ENCODE results near the gene EDA2R.

DNA sequence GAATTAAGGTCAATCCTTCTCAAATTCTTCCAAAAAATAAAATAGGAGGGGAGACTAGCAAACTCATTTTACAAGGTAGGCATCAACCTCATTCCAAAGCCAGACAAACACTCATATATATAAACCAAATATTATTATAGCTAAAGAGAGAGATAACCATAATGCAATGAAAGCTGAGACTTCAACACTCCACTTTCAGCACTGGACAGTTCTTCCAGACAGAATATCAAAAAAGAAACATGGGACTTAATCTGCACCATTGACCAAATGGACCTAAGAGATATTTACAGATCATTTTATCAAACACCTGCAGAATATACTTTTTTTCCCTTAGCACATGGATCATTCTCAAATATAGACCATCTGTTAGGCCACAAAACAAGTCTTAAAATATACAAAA, 15.5 kb upstream of the EDA2R start:
- TF ChIP-seq, protein P1, sequence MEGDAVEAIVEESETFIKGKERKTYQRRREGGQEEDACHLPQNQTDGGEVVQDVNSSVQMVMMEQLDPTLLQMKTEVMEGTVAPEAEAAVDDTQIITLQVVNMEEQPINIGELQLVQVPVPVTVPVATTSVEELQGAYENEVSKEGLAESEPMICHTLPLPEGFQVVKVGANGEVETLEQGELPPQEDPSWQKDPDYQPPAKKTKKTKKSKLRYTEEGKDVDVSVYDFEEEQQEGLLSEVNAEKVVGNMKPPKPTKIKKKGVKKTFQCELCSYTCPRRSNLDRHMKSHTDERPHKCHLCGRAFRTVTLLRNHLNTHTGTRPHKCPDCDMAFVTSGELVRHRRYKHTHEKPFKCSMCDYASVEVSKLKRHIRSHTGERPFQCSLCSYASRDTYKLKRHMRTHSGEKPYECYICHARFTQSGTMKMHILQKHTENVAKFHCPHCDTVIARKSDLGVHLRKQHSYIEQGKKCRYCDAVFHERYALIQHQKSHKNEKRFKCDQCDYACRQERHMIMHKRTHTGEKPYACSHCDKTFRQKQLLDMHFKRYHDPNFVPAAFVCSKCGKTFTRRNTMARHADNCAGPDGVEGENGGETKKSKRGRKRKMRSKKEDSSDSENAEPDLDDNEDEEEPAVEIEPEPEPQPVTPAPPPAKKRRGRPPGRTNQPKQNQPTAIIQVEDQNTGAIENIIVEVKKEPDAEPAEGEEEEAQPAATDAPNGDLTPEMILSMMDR (IDR thresholded peaks at IDR 0.05) = no peak
- TF ChIP-seq ZFX (IDR thresholded peaks at IDR 0.05; ENCODE audit: borderline replicate concordance) = no peak
